Ovary (tissue), 3 donors: ENCODE results near the gene SUPT6H.

Experiments
- CTCF ChIP-seq, 3 donors: fragments of 450-650 bp in 2 of 3; fragments of 200-600 bp in 1 of 3; IDR thresholded peaks; one replicate each; pipeline versions ENCODE4 v1.5.1 to v1.8.0; 2016 to 2022; ENCODE audit warnings: antibody characterized with exemption in 3 of 3, mild to moderate bottlenecking in 1 of 3
- EP300 ChIP-seq: sonication (generic); formaldehyde crosslinking; IDR thresholded peaks from one replicate; pipeline ENCODE4 v1.6.1; 2017; ENCODE audit warnings: antibody characterized with exemption
- POLR2A ChIP-seq: fragments of 450-650 bp; IDR thresholded peaks from one replicate; pipeline ENCODE4 v1.6.1; 2017; ENCODE audit warnings: antibody characterized with exemption, mild to moderate bottlenecking, moderate library complexity
- donor health status: DM: no; HTN: no; CAD: no.

- TF ChIP-seq EP300, result no peak
- TF ChIP-seq CTCF (IDR thresholded peaks at IDR 0.05), result no peak
- TF ChIP-seq POLR2A, result no peak
Measured at GRCh38 chr17:28747051-28747691, 85.2 kb downstream of the SUPT6H start.
